Measurements from ENCODE around the gene IVNS1ABP. TPM values are rescaled to one million over a fixed set of nuclear protein-coding genes. Genes with fewer than 3 reads are reported as not detected.
A peak's percentile ranks its signal among the peaks of the same experiment; 100 is the strongest.

Gene IVNS1ABP
- total and polyA plus RNA-seq, 2 of the 13 experiments (the other 11 are each of a cell fraction or from before 2014, with no cell fraction given): 49.1 to 51.7 TPM

GRCh38 chr1:185316163-185317033, 645 bp downstream of the IVNS1ABP start (continued):
- TF ChIP-seq REL (CRISPR knock-in tag; conservative IDR thresholded peaks at IDR 0.05): no peak
- no peak for TF ChIP-seq ZBTB4 (CRISPR knock-in tag; IDR thresholded peaks at IDR 0.05; ENCODE audit: borderline replicate concordance)
- no peak for TF ChIP-seq ZNF205 (CRISPR knock-in tag; IDR thresholded peaks at IDR 0.05)
- TF ChIP-seq, protein P1, sequence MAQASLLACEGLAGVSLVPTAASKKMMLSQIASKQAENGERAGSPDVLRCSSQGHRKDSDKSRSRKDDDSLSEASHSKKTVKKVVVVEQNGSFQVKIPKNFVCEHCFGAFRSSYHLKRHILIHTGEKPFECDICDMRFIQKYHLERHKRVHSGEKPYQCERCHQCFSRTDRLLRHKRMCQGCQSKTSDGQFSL (CRISPR knock-in tag; IDR thresholded peaks at IDR 0.05): no peak
- TF ChIP-seq MTA3 (CRISPR knock-in tag; IDR thresholded peaks at IDR 0.05): no peak
- TF ChIP-seq ZNF549 (CRISPR knock-in tag; IDR thresholded peaks at IDR 0.05): no peak
- no peak for TF ChIP-seq TAF15 (IDR thresholded peaks at IDR 0.05; ENCODE audit: low read depth, low read length, poor library complexity, severe bottlenecking)
- TF ChIP-seq ZFP62 (CRISPR knock-in tag; IDR thresholded peaks at IDR 0.05): no peak
- no peak for TF ChIP-seq TEF (CRISPR knock-in tag; IDR thresholded peaks at IDR 0.05)
- no peak for TF ChIP-seq ZNF598 (CRISPR knock-in tag; IDR thresholded peaks at IDR 0.05; ENCODE audit: borderline replicate concordance)
- peak; percentile 63 for TF ChIP-seq PHF8 (CRISPR knock-in tag; IDR thresholded peaks at IDR 0.05)
- no peak for TF ChIP-seq ARNT (IDR thresholded peaks at IDR 0.05)
- TF ChIP-seq RARG (CRISPR knock-in tag; IDR thresholded peaks at IDR 0.05; ENCODE audit: low read depth): no peak
- no peak for TF ChIP-seq ZBTB21 (CRISPR knock-in tag; IDR thresholded peaks at IDR 0.05)
- TF ChIP-seq EZH2 (conservative IDR thresholded peaks at IDR 0.05; ENCODE audit: low read depth, low read length): no peak
- no peak for TF ChIP-seq PRMT3 (CRISPR knock-in tag; IDR thresholded peaks at IDR 0.05; ENCODE audit: borderline replicate concordance, low read depth)
- TF ChIP-seq ZNF143 (CRISPR knock-in tag; IDR thresholded peaks at IDR 0.05): no peak
- peak; percentile 36; the same call in 1 of the 2 replicates for TF ChIP-seq ZFP36L1 (CRISPR knock-in tag; IDR thresholded peaks at IDR 0.05)
- peak; percentile 43 for TF ChIP-seq MXD1 (CRISPR knock-in tag; IDR thresholded peaks at IDR 0.05)
- TF ChIP-seq, protein P2, sequence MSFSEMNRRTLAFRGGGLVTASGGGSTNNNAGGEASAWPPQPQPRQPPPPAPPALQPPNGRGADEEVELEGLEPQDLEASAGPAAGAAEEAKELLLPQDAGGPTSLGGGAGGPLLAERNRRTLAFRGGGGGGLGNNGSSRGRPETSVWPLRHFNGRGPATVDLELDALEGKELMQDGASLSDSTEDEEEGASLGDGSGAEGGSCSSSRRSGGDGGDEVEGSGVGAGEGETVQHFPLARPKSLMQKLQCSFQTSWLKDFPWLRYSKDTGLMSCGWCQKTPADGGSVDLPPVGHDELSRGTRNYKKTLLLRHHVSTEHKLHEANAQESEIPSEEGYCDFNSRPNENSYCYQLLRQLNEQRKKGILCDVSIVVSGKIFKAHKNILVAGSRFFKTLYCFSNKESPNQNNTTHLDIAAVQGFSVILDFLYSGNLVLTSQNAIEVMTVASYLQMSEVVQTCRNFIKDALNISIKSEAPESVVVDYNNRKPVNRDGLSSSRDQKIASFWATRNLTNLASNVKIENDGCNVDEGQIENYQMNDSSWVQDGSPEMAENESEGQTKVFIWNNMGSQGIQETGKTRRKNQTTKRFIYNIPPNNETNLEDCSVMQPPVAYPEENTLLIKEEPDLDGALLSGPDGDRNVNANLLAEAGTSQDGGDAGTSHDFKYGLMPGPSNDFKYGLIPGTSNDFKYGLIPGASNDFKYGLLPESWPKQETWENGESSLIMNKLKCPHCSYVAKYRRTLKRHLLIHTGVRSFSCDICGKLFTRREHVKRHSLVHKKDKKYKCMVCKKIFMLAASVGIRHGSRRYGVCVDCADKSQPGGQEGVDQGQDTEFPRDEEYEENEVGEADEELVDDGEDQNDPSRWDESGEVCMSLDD (CRISPR knock-in tag; IDR thresholded peaks at IDR 0.05; ENCODE audit: borderline replicate concordance): peak; percentile 77; the same call in 1 of the 2 replicates
- peak; percentile 4; the same call in 1 of the 2 replicates for TF ChIP-seq RAD21 (CRISPR knock-in tag; IDR thresholded peaks at IDR 0.05)
- no peak; the same call in 1 of the 2 replicates for TF ChIP-seq ZNF331 (CRISPR knock-in tag; IDR thresholded peaks at IDR 0.05)
- no peak; the same call in 1 of the 2 replicates for TF ChIP-seq ZNF510 (CRISPR knock-in tag; IDR thresholded peaks at IDR 0.05; ENCODE audit: low read depth)

All from HepG2 (cell line).